SHP77 (cell line): Measurements from ENCODE around the gene RBM47.

Experiments used
- DNase-seq, 2 experiments: peaks; one replicate each; lab custom pipeline; 2025; lab: John Stamatoyannopoulos, UW

The RBM47 gene

DNA sequence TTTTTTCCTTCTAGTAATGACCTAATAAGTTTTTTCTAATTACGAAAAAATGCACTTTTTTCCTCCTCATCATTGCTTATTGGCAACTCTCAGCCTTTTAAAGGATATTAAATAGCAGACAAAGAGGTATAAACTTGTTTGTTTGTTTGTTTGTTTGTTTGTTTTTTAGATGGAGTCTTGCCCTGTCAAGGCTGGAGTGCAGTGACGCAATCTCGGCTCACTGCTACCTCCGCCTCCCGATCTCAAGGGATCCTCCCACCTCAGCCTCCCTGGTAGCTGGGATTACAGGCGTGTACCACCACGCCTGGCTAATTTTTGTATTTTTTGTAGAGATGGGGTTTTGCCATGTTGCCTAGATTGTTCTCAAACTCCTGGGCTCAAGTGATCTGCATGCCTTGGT, 6.0 kb downstream of the RBM47 start:
- DNase-seq: no peak

DNA sequence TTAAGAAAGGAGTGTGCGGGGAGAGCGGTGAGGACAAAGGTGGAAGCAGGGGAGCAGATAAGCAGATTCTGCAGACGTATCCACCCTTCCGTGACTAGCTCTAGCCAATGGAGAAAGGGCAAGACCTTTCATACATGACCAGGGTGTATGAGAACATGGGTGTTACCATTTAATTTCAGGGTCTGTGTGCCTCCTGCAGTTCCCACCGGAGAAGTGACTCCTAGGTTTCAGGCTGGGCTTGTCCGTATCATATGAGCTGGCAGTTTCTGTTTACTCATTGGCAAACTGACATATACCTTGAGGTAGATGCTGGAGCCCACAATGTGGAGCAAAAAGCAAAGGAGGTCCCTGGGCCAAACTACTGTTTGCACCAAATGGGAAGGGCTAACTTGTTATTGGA, 6.8 kb downstream of the RBM47 start:
- DNase-seq: no peak

DNA sequence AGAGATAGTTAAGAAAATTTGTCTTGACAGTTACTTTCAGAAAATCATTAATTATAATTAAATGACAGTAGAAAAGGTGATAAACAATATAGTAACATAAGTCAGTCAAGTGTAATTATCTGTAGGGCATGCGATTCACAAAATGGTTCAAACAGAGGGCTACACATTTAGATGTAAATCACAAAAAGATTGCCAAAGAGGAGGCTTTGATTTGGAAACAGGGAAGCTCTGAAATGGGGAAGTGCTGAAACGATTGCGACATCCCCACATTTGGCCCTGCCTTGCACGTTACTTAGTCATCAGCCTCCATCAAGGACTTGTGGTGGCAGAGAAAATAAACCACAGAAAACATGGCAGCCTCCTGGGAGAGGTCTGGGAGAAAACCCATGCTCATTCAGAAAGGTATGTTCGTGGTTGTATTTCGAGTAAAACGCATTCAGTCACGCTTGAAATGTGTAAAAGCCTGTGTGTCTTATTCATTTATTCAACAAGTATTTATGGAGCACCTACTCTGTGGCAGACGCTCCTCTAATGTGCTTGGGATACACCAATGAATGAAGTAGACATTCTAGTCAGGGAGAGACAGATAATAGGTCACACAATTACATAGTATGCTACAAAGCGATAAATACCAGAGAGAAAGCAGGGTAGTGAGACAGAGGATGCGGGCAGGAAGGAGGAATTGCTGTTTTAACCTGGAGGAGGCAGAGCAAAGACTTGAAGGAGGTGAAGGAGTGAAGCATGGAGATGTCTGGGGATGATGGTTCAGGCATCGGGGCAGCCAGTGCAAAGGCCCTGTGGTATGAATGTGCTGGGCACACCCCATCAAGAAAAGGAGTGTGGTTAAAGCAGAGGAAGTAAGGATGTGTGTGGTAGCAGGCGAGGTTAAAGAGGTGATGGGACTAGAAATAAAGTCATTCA, 7.8 kb downstream of the RBM47 start:
- no peak for DNase-seq

DNA sequence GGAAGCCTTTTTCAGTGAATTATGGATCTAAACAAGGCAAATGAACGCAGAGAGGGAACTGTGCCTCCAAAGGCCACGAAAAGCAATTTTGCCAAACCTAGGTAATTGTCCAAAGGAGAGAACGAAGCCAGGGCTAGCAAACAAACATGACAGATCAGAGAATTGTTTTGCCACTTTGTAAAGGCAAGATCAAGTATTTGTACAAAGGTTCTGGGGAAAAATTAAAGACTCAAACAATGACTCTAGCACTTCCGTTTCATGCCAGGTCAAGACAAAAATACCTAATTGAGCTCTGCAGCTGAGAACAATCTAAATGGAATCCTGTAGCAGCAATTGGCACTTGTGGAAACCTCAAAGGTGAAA, 8.5 kb downstream of the RBM47 start:
- no peak for DNase-seq

DNA sequence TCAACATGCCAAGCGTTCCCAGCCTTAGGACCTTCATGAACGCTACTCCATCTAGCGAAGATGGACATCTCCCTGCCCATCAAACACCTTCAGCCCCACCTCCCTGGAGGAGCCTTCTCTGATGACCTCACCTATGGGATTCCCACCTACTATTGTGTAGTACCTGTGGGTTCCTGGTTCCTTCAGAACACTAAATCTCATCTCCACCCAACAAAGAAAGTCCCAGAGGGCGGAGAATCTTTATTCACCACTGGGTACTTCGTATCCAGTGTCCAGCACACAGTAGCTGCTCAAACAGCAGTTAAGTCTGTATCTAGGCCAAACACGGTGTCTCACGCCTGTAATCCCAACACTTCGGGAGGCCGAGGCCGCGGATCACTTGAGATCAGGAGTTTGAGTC, 10.1 kb downstream of the RBM47 start:
- DNase-seq: no peak

DNA sequence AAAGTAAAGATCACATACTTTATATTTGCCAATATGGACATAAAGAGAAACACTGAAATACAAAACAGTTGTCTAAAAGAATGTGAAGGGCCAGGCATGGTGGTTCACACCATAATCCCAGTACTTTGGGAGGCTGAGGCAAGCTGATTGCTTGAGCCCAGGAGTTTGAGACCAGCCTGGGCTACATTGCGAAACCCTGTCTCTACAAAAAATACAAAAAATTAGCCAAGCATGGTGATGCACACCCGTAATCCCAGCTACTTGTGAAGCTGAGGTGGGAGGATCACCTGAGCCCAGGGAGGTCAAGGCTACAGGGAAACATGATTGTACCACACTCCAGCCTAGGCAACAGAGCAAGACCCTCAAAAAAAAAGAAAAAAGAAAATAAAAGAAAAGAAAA, 11.8 kb downstream of the RBM47 start:
- DNase-seq: no peak

DNA sequence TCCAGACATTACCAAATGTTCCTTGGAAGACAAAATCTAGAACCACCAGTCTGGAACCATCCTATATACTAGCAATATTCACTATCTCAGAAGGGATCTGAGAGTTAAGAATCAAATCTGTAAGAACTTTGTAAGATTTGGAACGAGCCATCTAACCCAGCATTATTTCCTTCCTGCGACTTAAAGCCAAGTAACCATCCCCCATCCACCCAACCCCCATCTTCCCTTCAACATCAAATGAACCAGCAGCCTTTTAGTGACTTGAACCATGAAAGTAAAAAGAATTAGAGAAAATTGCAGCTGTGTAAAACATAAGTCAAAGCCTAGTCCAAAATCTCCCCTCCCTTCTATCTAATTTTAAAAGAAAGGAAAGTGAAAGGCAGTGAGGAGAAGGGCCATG, 15.6 kb downstream of the RBM47 start:
- no peak for DNase-seq

DNA sequence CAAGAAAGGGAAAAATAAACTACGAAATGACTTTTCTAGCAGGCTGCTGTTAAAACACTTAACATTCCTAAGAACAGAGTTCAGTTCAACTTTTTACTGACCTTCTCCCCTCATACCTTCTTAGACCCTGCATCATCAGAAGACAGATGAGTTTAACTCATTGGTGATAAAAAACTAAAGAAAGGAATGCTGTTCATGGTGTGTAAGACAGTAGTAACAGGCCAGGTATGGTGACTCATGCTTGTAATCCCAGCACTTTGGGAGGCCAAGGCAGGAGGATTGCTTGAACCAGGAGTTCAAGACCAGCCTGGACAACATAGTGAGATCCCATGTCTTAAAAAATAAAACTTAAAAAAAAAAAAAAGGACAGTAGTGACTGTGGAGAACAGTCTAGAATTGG, 16.2 kb downstream of the RBM47 start:
- DNase-seq: no peak

DNA sequence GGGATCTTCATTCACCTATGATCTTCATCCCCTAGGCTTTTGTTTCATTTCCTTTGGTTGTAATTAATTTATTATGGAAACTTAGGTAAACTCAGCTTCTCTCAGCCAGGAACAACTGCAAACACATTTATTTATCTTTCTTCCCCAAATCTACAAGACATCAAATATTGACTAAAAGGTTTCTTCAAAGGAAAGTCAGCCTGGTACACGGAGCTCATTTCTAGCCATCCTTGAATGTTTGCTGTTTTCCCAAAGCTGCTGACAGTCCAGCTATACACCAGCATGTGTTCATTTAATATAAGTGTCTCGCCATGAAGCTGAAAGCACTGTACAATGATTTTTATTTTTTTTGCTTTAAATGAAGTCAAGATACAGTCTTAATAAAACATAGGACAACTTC, 16.8 kb downstream of the RBM47 start:
- DNase-seq: no peak

DNA sequence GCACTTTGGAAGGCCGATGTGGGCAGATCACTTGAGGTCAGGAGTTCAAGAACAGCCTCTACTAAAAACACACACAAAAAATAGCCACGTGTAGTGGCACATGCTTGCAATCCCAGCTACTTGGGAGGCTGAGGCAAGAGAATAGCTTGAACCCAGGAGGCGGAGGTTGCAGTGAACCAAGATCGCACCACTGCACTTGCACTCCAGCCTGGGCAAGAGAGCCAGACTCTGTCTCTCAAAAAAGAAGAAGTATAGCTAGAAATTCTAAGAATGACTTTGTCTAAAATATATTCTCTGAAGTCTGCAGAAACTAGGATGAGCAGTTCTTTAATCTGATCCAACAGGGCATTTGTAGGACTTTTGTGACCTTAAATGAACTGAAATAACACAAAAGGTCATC, 17.4 kb downstream of the RBM47 start:
- DNase-seq: no peak

DNA sequence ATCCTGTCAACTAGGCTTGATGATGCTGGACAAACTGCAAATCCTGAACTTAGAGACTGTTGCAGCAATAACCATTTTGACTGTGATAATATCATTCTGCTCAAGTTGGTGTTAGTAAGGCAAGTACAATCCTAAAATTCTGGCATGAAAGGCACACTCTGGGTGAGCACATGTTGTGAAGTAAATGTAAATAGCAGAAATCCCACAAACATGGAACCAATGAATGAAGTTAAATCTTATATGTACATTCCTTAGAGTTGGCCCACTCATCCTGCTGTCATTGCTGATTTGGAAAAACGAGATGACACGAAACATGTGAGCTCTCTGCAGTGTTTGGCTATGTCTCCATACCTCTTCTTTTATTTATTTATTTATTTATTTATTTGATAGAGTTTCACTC, 21.0 kb downstream of the RBM47 start:
- no peak for DNase-seq

DNA sequence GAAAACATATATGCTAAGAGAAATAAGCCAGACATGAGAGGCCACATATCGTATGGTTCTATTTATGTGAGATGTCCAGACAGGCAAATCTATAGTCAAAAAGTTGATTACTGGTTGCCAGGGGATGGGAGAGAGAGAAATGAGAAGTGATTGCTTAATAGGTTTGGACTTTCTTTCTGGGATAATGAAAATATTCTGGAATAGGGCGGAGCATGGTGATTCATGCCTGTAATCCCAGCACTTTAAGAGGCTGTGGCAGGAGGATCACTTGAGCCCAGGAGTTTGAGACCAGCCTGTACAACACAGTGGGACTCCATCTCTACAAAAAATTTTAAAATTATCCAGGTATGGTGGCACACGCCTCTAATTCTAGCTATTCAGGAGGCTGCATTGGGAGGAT, 22.4 kb downstream of the RBM47 start:
- DNase-seq: no peak

DNA sequence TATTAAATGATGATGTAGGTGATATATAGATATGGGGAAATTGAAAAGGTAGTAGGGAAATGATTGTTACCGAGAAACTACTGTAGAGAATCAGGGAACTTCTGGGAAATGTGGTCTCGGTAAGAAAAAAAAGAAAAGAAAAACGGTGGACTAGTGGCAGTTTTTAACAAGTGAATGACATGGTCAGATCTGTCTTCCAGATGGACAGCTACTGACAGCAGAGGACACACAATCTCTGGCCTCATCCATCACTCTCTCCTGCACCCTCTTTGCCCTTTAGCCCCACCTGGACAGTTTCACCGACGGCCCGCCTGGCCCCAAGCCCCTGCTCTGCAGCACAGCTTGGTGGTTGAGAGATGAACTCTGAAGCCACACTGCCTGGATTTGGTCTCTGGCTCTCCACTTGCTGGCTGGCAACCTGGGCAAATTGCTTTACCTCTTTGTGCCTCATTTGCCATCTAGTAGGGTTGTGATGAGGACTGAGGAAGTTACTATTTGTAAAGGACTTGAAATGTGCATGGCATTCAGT, 23.4 kb downstream of the RBM47 start:
- DNase-seq: no peak

DNA sequence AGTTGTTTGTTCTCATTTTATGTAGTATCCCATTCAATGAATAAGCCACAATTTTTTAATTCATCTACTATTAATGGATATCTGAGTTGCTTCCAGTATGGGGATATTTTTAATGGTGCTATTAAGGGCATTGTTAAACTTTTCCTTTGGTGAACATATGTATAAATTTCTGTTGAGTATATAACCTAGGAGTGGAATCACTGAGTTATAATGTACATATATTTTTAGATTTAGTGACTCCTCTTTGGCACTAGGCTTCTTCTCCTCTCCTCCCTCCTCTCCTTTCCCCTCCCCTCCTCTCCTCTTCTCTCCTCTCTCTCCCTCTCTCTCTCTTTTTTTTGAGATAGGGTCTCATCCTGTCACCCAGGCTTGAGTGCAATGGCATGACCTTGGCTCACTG, 26.4 kb downstream of the RBM47 start:
- DNase-seq: no peak

DNA sequence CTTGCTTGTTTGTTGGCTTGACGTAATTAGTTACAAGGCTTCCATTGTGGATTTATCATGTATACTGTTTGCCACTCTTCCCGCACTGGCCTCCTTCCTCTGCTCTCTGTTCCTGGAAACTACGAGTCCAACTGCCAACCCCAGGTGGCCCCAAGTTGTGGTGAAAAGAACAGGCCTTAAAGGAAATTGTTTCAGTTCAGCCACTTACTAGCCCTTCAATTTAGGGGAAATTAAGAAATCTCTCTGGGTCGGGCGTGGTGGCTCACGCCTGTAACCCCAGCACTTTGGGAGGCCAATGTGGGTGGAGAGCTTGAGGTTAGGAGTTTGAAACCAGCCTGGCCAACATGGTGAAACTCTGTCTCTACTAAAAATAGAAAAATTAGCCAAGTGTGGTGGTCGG, 28.0 kb downstream of the RBM47 start:
- DNase-seq: no peak

DNA sequence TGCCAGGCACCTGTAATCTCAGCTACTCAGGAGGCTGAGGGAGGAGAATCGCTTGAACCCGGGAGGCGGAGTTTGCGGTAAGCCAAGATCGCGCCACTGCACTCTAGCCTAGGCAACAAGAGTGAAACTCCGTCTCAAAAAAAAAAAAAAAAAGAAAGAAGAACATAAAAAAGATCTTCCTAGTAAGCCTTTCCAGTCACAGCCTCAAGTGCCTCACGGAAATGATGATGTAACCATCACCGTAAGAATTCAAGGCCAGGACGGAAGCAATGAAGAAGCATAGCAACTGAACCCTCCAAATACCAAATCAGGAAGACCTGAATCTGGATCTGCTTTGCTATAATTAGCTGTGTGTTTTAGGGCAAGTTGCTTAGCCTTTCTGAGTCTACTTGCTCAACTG, 28.8 kb downstream of the RBM47 start:
- no peak for DNase-seq

DNA sequence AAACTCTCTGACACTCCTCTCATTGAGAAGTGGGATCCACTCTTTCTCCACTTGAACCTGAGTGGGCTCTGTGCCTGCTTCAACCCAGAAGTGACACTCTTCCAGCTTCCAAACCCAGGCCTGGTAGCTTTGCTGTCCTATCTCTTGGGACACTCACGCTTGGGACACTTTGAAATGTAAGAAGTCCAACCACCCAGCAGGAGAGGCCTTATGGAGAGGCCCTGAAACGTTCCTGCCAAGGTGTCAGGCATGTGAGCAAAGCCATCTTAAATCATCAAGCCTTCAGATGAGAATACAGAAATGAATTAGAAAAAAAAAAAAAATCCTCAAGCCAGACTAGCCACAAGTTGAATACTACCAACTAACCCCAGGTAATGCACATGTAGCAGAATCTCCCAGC, 30.2 kb downstream of the RBM47 start:
- no peak for DNase-seq

DNA sequence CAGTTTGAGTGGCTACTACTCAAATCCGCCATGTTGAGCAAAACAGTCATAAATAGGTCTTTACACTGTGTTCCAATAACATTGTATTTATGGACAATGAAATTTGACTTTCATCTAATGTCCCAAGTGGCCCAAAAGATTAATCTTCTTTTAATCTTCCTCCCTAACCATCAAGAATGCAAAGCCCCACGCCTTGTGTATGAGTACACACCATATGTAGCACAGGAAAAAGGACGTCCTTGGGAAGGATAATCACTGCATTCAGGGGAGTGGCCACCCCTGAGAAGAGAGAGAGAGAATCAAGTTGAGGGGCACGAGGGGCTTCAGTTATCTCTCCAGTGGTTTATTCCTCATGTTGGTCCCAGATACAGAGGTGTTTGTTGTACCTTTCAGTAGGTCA, 33.1 kb downstream of the RBM47 start:
- DNase-seq: no peak

DNA sequence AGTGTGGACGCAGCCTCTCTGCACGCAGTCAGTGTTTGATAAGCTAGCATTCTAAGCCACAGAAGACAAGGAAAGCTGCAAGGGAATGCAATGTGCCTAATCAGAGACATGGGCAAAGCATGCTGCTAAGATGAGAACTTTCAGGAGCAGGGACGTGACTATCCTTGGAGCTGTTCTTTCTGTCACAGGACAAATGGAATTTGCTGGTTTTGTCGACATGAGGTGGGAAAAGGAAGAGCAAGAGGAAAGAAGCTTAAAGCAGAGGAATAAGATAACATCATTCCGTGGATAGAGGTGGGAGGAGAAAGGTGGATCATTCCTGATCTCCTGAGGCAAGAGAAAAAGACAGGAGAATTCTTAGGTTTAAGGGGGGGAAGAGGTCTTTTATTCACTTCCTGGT, 33.7 kb downstream of the RBM47 start:
- DNase-seq: no peak

DNA sequence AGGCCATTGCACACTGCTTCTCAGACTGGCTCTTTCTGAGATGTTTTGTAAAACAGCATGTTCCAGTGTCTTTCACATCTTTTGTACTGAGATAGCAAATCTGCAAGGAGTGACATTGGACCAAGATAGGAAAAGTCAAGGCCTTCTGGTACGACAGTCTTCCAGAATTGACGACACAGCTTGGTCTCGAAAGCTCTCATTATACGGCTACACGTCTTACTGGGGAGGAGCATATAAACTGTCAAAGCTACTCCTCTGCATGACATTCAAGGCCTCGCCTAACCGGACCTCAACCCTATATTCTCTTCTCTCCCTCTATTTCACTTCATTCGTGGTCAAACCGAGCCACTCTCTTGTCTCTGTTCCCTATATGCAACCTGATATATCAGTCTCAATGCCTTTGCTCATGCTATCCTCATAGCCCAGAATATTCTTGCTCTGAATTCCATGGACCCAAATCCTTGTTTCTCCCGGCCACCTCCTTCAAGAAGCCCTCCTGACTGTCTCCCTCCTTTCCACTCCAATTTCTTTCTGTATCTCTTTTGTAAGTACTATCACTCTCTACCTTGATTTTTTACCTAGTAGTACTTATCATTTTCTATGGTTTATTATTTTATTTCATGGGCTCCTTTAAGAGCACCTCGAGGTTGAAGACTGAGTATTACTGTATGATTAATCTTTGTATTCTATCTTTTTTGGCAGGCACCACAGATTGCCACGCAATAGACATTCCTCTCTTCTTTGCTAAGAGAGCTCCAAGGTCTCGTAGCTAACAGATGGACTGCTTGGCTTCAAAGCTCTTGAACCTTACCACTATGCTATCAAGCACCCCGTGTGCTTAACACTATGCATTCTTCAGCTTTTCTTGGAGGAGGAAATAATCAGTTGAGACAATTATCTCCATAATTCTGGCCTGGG, 35.1 kb downstream of the RBM47 start:
- DNase-seq: no peak

DNA sequence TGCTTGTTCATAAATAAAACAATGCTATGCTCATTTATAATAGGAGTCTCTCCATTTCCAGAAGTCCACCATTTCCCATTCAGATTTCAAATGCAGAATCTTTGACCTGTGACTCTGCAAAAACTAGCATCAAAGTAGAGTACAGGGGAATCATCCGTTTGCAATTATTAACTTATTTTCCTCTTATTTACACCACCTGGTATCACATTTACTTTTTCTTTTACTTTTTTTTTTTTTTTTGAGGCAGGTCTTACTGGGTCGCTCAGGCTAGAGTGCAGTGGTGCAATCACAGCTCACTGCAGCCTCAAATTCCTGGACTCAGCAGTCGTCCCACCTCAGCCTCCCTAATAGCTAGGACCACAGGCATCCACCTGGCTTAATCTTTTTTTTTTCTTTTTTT, 37.6 kb downstream of the RBM47 start:
- DNase-seq: no peak

DNA sequence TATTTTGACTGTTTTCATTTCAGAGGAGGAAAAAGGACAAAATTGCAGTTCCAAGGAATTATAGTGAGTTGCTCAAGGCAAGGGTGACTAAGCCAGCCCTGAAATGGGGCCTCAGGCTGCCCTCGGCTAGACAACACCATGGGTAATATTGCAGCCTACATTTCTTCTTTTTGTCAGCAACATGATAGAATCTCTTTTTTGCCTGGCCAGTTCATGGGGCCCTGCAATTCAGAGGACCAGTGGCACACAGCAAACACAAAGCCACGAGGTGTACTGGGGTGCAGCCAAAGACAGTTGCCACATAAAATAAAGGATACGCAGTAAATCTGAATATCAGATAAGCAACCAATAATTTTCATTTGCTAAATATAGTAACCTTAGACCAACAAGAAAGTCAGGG, 41.8 kb downstream of the RBM47 start:
- no peak for DNase-seq

DNA sequence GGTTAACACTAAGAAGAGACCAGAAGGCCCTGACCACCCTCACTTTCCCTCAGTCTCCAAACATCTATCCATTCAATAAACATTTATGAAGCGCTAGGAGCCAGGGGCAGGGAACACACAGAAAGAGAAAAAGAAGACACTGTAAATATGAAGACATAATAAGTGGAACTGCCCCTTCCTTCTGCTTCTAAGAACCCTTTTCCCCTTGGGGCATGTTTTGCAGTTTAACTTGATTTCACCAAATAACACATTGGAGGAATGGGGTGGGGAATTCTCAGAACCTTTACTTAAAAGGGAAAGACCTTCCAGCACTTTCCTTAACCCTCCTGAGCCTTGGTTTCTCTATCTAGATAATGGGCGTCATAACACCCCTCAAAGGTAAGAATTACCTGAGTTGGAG, 42.3 kb downstream of the RBM47 start:
- no peak for DNase-seq
